ENCODE results near the gene GATA6.

The GATA6 gene

GRCh38 chr18:22132258-22132657 is 37.1 kb upstream of the GATA6 start:
- WGBS (ENCODE audit: extremely low coverage, insufficient coverage, insufficient read length): no CpG with 5 or more reads among the region's 2 CpGs
- Histone ChIP-seq H4K12ac (ENCODE audit: low read depth, low read length) (no peak overlapping the region), H2BK120ac (ENCODE audit: insufficient read depth, low read length, poor library complexity) (no peak overlapping the region), H2BK5ac (ENCODE audit: low read depth, low read length, poor library complexity) (no peak overlapping the region), H2AK5ac (ENCODE audit: low read length) (no peak overlapping the region), H3K4me1 (ENCODE audit: control insufficient read depth in 1 of 2, insufficient read depth in 2 of 2, low read length in 2 of 2) (no peaks in the 10 kb centered on the region), H3K4ac (ENCODE audit: low read depth, low read length) (no peak overlapping the region), H4K8ac (ENCODE audit: low read depth, low read length) (no peak overlapping the region), H3K27ac (ENCODE audit: low read depth, low read length) (no peak overlapping the region), H2AFZ (ENCODE audit: insufficient read depth, low read length, poor library complexity) (no peak overlapping the region), H3K9me3 (ENCODE audit: insufficient read depth, low read depth, low read length) (no peaks in the 10 kb centered on the region), H3K4me3 (ENCODE audit: low read depth, low read length) (no peak overlapping the region), H4K91ac (ENCODE audit: low read depth, low read length) (no peak overlapping the region), H3K4me2 (ENCODE audit: low read length) (no peak overlapping the region), H3K23ac (ENCODE audit: low read length) (no peak overlapping the region), H3K36me3 (ENCODE audit: control insufficient read depth in 1 of 2, insufficient read depth in 2 of 2, low read length in 2 of 2) (no peaks in the 10 kb centered on the region), H3K18ac (ENCODE audit: low read length) (no peak overlapping the region), H3K79me2 (ENCODE audit: control insufficient read depth, insufficient read depth, low read length, poor library complexity) (no peaks in the 10 kb centered on the region), H3K14ac (ENCODE audit: low read length) (no peak overlapping the region), H3K9ac (ENCODE audit: low read length) (no peak overlapping the region), H3K27me3 (ENCODE audit: insufficient read depth, low read length) (no peaks in the 10 kb centered on the region), H3K79me1 (ENCODE audit: low read length) (no peaks in the 10 kb centered on the region), H2BK12ac (ENCODE audit: low read length) (no peak overlapping the region)
- DNase-seq: no peak

GRCh38 chr18:22132763-22133162 is 36.6 kb upstream of the GATA6 start:
- H2BK12ac ChIP-seq (ENCODE audit: low read length): no peak overlapping the region
- no peak overlapping the region for H3K14ac ChIP-seq (ENCODE audit: low read length)
- no CpG with 5 or more reads among the region's 2 CpGs for WGBS (ENCODE audit: extremely low coverage, insufficient coverage, insufficient read length)
- H3K36me3 ChIP-seq (ENCODE audit: control insufficient read depth in 1 of 2, insufficient read depth in 2 of 2, low read length in 2 of 2): no peaks in the 10 kb centered on the region
- H3K4me2 ChIP-seq (ENCODE audit: low read length): no peak overlapping the region
- no peaks in the 10 kb centered on the region for H3K79me1 ChIP-seq (ENCODE audit: low read length)
- H3K18ac ChIP-seq (ENCODE audit: low read length): no peak overlapping the region
- no peak overlapping the region for H3K23ac ChIP-seq (ENCODE audit: low read length)
- no peak overlapping the region for H2BK120ac ChIP-seq (ENCODE audit: insufficient read depth, low read length, poor library complexity)
- H4K8ac ChIP-seq (ENCODE audit: low read depth, low read length): no peak overlapping the region
- H4K91ac ChIP-seq (ENCODE audit: low read depth, low read length): no peak overlapping the region
- DNase-seq: no peak
- no peak overlapping the region for H3K27ac ChIP-seq (ENCODE audit: low read depth, low read length)
- H2AK5ac ChIP-seq (ENCODE audit: low read length): no peak overlapping the region
- H4K12ac ChIP-seq (ENCODE audit: low read depth, low read length): no peak overlapping the region
- no peak overlapping the region for H3K4me3 ChIP-seq (ENCODE audit: low read depth, low read length)
- H3K9ac ChIP-seq (ENCODE audit: low read length): no peak overlapping the region
- H2AFZ ChIP-seq (ENCODE audit: insufficient read depth, low read length, poor library complexity): no peak overlapping the region
- no peaks in the 10 kb centered on the region for H3K27me3 ChIP-seq (ENCODE audit: insufficient read depth, low read length)
- no peaks in the 10 kb centered on the region for H3K9me3 ChIP-seq (ENCODE audit: insufficient read depth, low read depth, low read length)
- H3K4ac ChIP-seq (ENCODE audit: low read depth, low read length): no peak overlapping the region
- H2BK5ac ChIP-seq (ENCODE audit: low read depth, low read length, poor library complexity): no peak overlapping the region
- no peaks in the 10 kb centered on the region for H3K79me2 ChIP-seq (ENCODE audit: control insufficient read depth, insufficient read depth, low read length, poor library complexity)
- no peaks in the 10 kb centered on the region for H3K4me1 ChIP-seq (ENCODE audit: control insufficient read depth in 1 of 2, insufficient read depth in 2 of 2, low read length in 2 of 2)

- H3K9me3 ChIP-seq (ENCODE audit: insufficient read depth, low read depth, low read length): no peaks in the 10 kb centered on the region
- H4K12ac ChIP-seq (ENCODE audit: low read depth, low read length): no peak overlapping the region
- no peak overlapping the region for H2BK120ac ChIP-seq (ENCODE audit: insufficient read depth, low read length, poor library complexity)
- H3K18ac ChIP-seq (ENCODE audit: low read length): no peak overlapping the region
- no peak overlapping the region for H3K9ac ChIP-seq (ENCODE audit: low read length)
- H3K27me3 ChIP-seq (ENCODE audit: insufficient read depth, low read length): no peaks in the 10 kb centered on the region
- no peak overlapping the region for H4K91ac ChIP-seq (ENCODE audit: low read depth, low read length)
- H3K4me3 ChIP-seq (ENCODE audit: low read depth, low read length): no peak overlapping the region
- H3K4me2 ChIP-seq (ENCODE audit: low read length): no peak overlapping the region
- no peak overlapping the region for H4K8ac ChIP-seq (ENCODE audit: low read depth, low read length)
- no peaks in the 10 kb centered on the region for H3K79me2 ChIP-seq (ENCODE audit: control insufficient read depth, insufficient read depth, low read length, poor library complexity)
- no peaks in the 10 kb centered on the region for H3K79me1 ChIP-seq (ENCODE audit: low read length)
- no peak for DNase-seq
- H3K4me1 ChIP-seq (ENCODE audit: control insufficient read depth in 1 of 2, insufficient read depth in 2 of 2, low read length in 2 of 2): no peaks in the 10 kb centered on the region
- no peak overlapping the region for H3K23ac ChIP-seq (ENCODE audit: low read length)
- H2AK5ac ChIP-seq (ENCODE audit: low read length): no peak overlapping the region
- H3K27ac ChIP-seq (ENCODE audit: low read depth, low read length): no peak overlapping the region
- H3K14ac ChIP-seq (ENCODE audit: low read length): no peak overlapping the region
- H3K36me3 ChIP-seq (ENCODE audit: control insufficient read depth in 1 of 2, insufficient read depth in 2 of 2, low read length in 2 of 2): no peaks in the 10 kb centered on the region
- H2AFZ ChIP-seq (ENCODE audit: insufficient read depth, low read length, poor library complexity): no peak overlapping the region
- no peak overlapping the region for H3K4ac ChIP-seq (ENCODE audit: low read depth, low read length)
- no CpG with 5 or more reads among the region's 4 CpGs for WGBS (ENCODE audit: extremely low coverage, insufficient coverage, insufficient read length)
- no peak overlapping the region for H2BK12ac ChIP-seq (ENCODE audit: low read length)
- H2BK5ac ChIP-seq (ENCODE audit: low read depth, low read length, poor library complexity): no peak overlapping the region
Measured at GRCh38 chr18:22136395-22136794, 33.0 kb upstream of the GATA6 start.

- H3K36me3 ChIP-seq (ENCODE audit: control insufficient read depth in 1 of 2, insufficient read depth in 2 of 2, low read length in 2 of 2): no peaks in the 10 kb centered on the region
- H4K8ac ChIP-seq (ENCODE audit: low read depth, low read length): no peak overlapping the region
- H3K9me3 ChIP-seq (ENCODE audit: insufficient read depth, low read depth, low read length): no peaks in the 10 kb centered on the region
- H3K18ac ChIP-seq (ENCODE audit: low read length): no peak overlapping the region
- WGBS (ENCODE audit: extremely low coverage, insufficient coverage, insufficient read length): no CpG with 5 or more reads among the region's 4 CpGs
- H3K14ac ChIP-seq (ENCODE audit: low read length): no peak overlapping the region
- DNase-seq: no peak
- H3K4me2 ChIP-seq (ENCODE audit: low read length): no peak overlapping the region
- no peak overlapping the region for H2AK5ac ChIP-seq (ENCODE audit: low read length)
- H3K4ac ChIP-seq (ENCODE audit: low read depth, low read length): no peak overlapping the region
- H3K9ac ChIP-seq (ENCODE audit: low read length): no peak overlapping the region
- no peaks in the 10 kb centered on the region for H3K79me2 ChIP-seq (ENCODE audit: control insufficient read depth, insufficient read depth, low read length, poor library complexity)
- H3K27me3 ChIP-seq (ENCODE audit: insufficient read depth, low read length): no peaks in the 10 kb centered on the region
- H3K4me1 ChIP-seq (ENCODE audit: control insufficient read depth in 1 of 2, insufficient read depth in 2 of 2, low read length in 2 of 2): no peaks in the 10 kb centered on the region
- H3K4me3 ChIP-seq (ENCODE audit: low read depth, low read length): no peak overlapping the region
- no peak overlapping the region for H2BK5ac ChIP-seq (ENCODE audit: low read depth, low read length, poor library complexity)
- H3K79me1 ChIP-seq (ENCODE audit: low read length): no peaks in the 10 kb centered on the region
- no peak overlapping the region for H4K12ac ChIP-seq (ENCODE audit: low read depth, low read length)
- H2AFZ ChIP-seq (ENCODE audit: insufficient read depth, low read length, poor library complexity): no peak overlapping the region
- H2BK12ac ChIP-seq (ENCODE audit: low read length): no peak overlapping the region
- no peak overlapping the region for H3K23ac ChIP-seq (ENCODE audit: low read length)
- no peak overlapping the region for H4K91ac ChIP-seq (ENCODE audit: low read depth, low read length)
- no peak overlapping the region for H3K27ac ChIP-seq (ENCODE audit: low read depth, low read length)
- H2BK120ac ChIP-seq (ENCODE audit: insufficient read depth, low read length, poor library complexity): no peak overlapping the region
Measured at GRCh38 chr18:22141211-22141610, 28.2 kb upstream of the GATA6 start.
